ENCODE data around the gene ZNF282. TPM values are rescaled to one million over a fixed set of nuclear protein-coding genes. Genes with fewer than 3 reads are reported as not detected.
"Not testable (repeated sequence)": the region's sequence is repeated elsewhere in the genome, so short reads cannot be mapped to it uniquely, and the experiment has no call there.

Gene ZNF282
- total RNA-seq, 1 donor from 2014 or later, result 118 TPM

- H3K27ac Mint-ChIP-seq, result no peak overlapping the region
- no peak overlapping the region for H3K4me3 Mint-ChIP-seq (ENCODE audit: low read depth)
- H3K27me3 Mint-ChIP-seq (ENCODE audit: low read depth), result no peaks in the 10 kb centered on the region
- peaks cover 39% of the 10 kb centered on the region for H3K36me3 Mint-ChIP-seq (ENCODE audit: low read depth)
- H3K4me1 Mint-ChIP-seq (ENCODE audit: low read depth), result peaks cover 7% of the 10 kb centered on the region
- intact Hi-C loops (cut with micrococcal nuclease), result no loop called here
- H3K9me3 Mint-ChIP-seq, result no peaks in the 10 kb centered on the region
- no peak for DNase-seq (ENCODE audit: low spot score)
Measured at GRCh38 chr7:149254181-149254858, 59.0 kb downstream of the ZNF282 start.

- peaks cover 5% of the 10 kb centered on the region for H3K4me1 Mint-ChIP-seq (ENCODE audit: low read depth)
- no peak for DNase-seq (ENCODE audit: low spot score)
- no peak overlapping the region for H3K4me3 Mint-ChIP-seq (ENCODE audit: low read depth)
- H3K9me3 Mint-ChIP-seq, result no peaks in the 10 kb centered on the region
- intact Hi-C loops (cut with micrococcal nuclease), result no loop called here
- H3K27me3 Mint-ChIP-seq (ENCODE audit: low read depth), result no peaks in the 10 kb centered on the region
- H3K36me3 Mint-ChIP-seq (ENCODE audit: low read depth), result peaks cover 37% of the 10 kb centered on the region
- no peak overlapping the region for H3K27ac Mint-ChIP-seq
Measured at GRCh38 chr7:149255174-149255573, 59.8 kb downstream of the ZNF282 start.

DNA sequence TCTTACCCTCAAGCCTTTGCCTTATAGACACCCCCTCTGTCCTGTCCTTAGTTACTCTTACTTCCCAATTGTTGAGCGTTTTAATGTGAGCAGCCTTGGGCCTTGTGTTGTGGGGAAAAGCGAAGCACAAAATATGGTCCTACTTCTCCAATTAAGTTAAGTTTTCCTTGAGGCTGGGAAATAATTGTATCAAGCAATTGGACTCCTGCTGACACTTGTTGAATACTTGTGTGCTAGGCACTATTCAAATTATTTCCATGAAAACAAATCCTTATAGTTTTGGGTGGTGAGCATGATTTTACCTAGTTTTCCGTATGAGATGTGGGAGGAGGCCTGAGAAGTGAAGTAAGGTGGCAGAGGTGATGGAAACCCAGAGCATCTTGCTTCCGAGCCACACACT, 61.2 kb downstream of the ZNF282 start:
- no peak for DNase-seq (ENCODE audit: low spot score)
- Mint-ChIP-seq H3K9me3 (no peaks in the 10 kb centered on the region), H3K36me3 (ENCODE audit: low read depth) (peaks cover 30% of the 10 kb centered on the region), H3K4me3 (ENCODE audit: low read depth) (no peak overlapping the region), H3K27me3 (ENCODE audit: low read depth) (no peaks in the 10 kb centered on the region), H3K4me1 (ENCODE audit: low read depth) (peaks cover 14% of the 10 kb centered on the region), H3K27ac (no peak overlapping the region)
- intact Hi-C loops (cut with micrococcal nuclease), result no loop called here

GRCh38 chr7:149257146-149257545, 61.8 kb downstream of the ZNF282 start:
- intact Hi-C loops (cut with micrococcal nuclease), result no loop called here
- no peak for DNase-seq (ENCODE audit: low spot score)
- Mint-ChIP-seq H3K9me3 (no peaks in the 10 kb centered on the region), H3K4me1 (ENCODE audit: low read depth) (peaks cover 16% of the 10 kb centered on the region), H3K36me3 (ENCODE audit: low read depth) (peaks cover 26% of the 10 kb centered on the region), H3K27ac (peak overlapping the region; percentile 33), H3K4me3 (ENCODE audit: low read depth) (no peak overlapping the region), H3K27me3 (ENCODE audit: low read depth) (no peaks in the 10 kb centered on the region)

DNA sequence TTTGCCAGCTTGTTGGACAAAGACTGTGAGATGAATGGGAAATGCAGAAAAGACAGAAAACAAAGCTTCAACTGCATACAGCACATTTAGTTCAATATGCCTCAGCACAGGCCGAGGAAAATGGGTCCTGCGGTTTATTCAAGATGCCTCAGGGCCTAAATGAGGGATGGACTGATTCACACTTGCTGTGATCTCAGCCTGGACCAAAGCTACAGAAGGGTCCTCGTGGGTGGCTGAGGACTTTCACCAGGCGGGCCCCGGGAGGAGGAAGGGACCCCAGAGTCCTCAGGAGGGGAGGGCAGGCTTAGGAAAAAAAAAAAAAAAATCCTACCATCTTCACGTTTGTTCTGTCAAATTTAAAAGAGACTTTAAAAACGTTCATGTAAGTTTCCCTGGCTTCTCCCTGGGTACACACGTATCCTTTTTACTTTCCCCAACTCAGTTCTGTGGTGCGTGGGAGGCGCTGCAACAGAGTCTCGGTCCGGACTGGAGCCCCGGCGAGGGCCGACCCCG, 66.0 kb downstream of the ZNF282 start:
- Mint-ChIP-seq H3K27ac (peak overlapping the region; percentile 93), H3K36me3 (ENCODE audit: low read depth) (peaks cover 27% of the 10 kb centered on the region), H3K4me1 (ENCODE audit: low read depth) (peaks cover 27% of the 10 kb centered on the region), H3K9me3 (no peaks in the 10 kb centered on the region), H3K4me3 (ENCODE audit: low read depth) (peak overlapping the region; percentile 82), H3K27me3 (ENCODE audit: low read depth) (no peaks in the 10 kb centered on the region)
- DNase-seq (ENCODE audit: low spot score), result no peak
- intact Hi-C loops (cut with micrococcal nuclease), result loop anchor here (1.0 to 10.0 kb wide), 6 partner anchors 12 to 363 kb away; partner anchors contain the start of genes ZNF425 and ZNF746

GRCh38 chr7:149261829-149262617, 66.7 kb downstream of the ZNF282 start, which contains the start of gene ZNF783:
TSS of gene ZNF783 (plus strand) at chr7:149262196. CDS start at chr7:149262334, 138 bp downstream.
- Mint-ChIP-seq H3K27me3 (ENCODE audit: low read depth) (no peaks in the 10 kb centered on the region), H3K4me1 (ENCODE audit: low read depth) (peaks cover 27% of the 10 kb centered on the region), H3K27ac (peak within 1 kb of the TSS; percentile 93), H3K36me3 (ENCODE audit: low read depth) (peaks cover 33% of the 10 kb centered on the region), H3K9me3 (no peaks in the 10 kb centered on the region), H3K4me3 (ENCODE audit: low read depth) (peak within 1 kb of the TSS; percentile 82)
- peak; percentile 84 for DNase-seq (ENCODE audit: low spot score)
- intact Hi-C loops (cut with micrococcal nuclease), result loop anchor here (1.0 to 10.0 kb wide), 8 partner anchors 13 to 363 kb away; partner anchors contain the start of genes ZNF398, ZNF425 and ZNF746

DNA sequence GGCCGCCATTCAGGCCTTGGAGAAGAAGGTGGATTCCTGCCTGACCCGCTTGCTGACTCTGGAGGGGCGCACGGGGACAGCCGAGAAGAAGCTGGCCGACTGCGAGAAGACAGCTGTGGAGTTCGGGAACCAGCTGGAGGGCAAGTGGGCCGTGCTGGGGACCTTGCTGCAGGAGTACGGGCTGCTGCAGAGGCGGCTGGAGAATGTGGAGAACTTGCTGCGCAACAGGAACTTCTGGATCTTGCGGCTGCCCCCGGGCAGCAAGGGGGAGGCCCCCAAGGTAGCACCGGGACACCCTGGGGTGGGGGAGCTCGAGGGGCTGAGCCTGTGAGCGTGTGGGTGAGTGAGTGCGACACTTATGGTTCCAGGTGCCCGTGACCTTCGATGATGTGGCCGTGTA, 71.1 kb downstream of the ZNF282 start:
- Mint-ChIP-seq H3K36me3 (ENCODE audit: low read depth) (peaks cover 71% of the 10 kb centered on the region), H3K4me3 (ENCODE audit: low read depth) (no peak overlapping the region), H3K9me3 (no peaks in the 10 kb centered on the region), H3K27me3 (ENCODE audit: low read depth) (no peaks in the 10 kb centered on the region), H3K27ac (no peak overlapping the region), H3K4me1 (ENCODE audit: low read depth) (peaks cover 14% of the 10 kb centered on the region)
- DNase-seq (ENCODE audit: low spot score), result no peak
- intact Hi-C loops (cut with micrococcal nuclease), result loop anchor here (10.0 kb wide), 2 partner anchors 228 to 358 kb away; partner anchors contain the start of gene ZNF746

DNA sequence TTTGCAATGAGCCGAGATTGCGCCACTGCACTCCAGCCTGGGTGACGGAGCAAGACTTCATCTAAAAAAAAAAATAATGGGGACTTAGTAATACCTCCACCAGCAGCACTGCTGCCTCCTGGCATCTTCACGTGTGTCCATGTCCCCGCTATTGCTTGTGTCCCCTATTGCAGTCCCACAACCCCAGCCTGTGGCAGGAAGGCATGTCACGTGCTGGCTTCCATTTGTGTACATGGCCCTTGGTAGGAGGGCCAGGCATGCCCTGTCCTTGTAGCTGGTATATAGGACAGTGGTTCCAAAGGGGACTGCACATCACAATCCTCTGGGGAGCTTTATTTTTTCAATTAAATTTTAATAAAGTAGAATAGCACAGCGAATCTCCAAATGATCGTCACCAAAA, 72.4 kb downstream of the ZNF282 start:
- peaks cover 81% of the 10 kb centered on the region for H3K36me3 Mint-ChIP-seq (ENCODE audit: low read depth)
- H3K27me3 Mint-ChIP-seq (ENCODE audit: low read depth), result no peaks in the 10 kb centered on the region
- intact Hi-C loops (cut with micrococcal nuclease), result loop anchor here (10.0 kb wide), 2 partner anchors 227 to 357 kb away; partner anchors contain the start of gene ZNF746
- DNase-seq (ENCODE audit: low spot score), result no peak
- no peak overlapping the region for H3K27ac Mint-ChIP-seq
- peaks cover 12% of the 10 kb centered on the region for H3K4me1 Mint-ChIP-seq (ENCODE audit: low read depth)
- H3K4me3 Mint-ChIP-seq (ENCODE audit: low read depth), result no peak overlapping the region
- no peaks in the 10 kb centered on the region for H3K9me3 Mint-ChIP-seq

DNA sequence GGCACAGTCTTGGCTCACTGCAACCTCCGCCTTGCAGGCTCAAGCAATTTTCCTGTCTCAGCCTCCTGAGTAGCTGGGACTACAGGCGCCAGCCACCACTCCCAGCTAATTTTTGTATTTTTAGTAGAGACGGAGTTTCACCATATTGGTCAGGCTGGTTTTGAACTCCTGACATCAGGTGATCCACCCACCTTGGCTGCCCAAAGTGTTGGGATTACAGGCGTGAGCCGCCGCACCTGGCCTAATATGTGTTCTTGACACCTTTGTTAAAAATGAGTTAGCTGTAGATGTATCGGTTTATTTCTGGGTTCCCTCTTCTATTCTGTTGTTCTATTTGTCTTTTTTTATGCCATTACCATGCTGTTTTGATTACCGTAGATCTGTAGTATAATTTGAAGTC, 79.1 kb downstream of the ZNF282 start:
- H3K4me1 Mint-ChIP-seq (ENCODE audit: low read depth); DNase-seq (ENCODE audit: low spot score); H3K27me3 Mint-ChIP-seq (ENCODE audit: low read depth); intact Hi-C loops (cut with micrococcal nuclease); H3K9me3 Mint-ChIP-seq; H3K27ac Mint-ChIP-seq; H3K4me3 Mint-ChIP-seq (ENCODE audit: low read depth): not testable (repeated sequence)
- peaks cover 87% of the 10 kb centered on the region for H3K36me3 Mint-ChIP-seq (ENCODE audit: low read depth)

Other genes starting within 250 kb of the ZNF282 start
- gene PDIA4, start 167.0 kb upstream of the ZNF282 start, total RNA-seq, result 155 and 159 TPM in 2 replicates
- 10.0 and 10.3 TPM in 2 replicates for gene ZNF786, start 104.8 kb upstream of the ZNF282 start, total RNA-seq
- gene ZNF425, start 69.2 kb upstream of the ZNF282 start, total RNA-seq, result 0.39 and 1.0 TPM in 2 replicates
- 15.9 and 16.9 TPM in 2 replicates for gene ZNF398, start 48.1 kb upstream of the ZNF282 start, total RNA-seq
- gene ZNF212, start 44.1 kb downstream of the ZNF282 start, total RNA-seq, result 18.4 and 20.1 TPM in 2 replicates
- gene ZNF783, start 66.7 kb downstream of the ZNF282 start, total RNA-seq, result 25.0 and 26.8 TPM in 2 replicates

Data from activated T-helper 2 cell treated with anti-CD3 and anti-CD28 coated beads, Interferon-gamma antibody, Interleukin-2, Interleukin-4, amounts not matched to agents 10 μg/mL and 5 μg/mL and 100 μg/mL, durations not matched to agents 14 hours and 24 hours and 36 hours (primary cell).